Fibroblast of lung (primary cell): ENCODE results near the gene LMF1. TPM values are rescaled to one million over a fixed set of nuclear protein-coding genes. Genes with fewer than 3 reads are reported as not detected.

Experiments
- DNase-seq, 2 donors: peaks; one replicate each; pipeline versions ENCODE4 v3.0.0 to v3.0.0-alpha.2; 2010; ENCODE audit warnings: low read depth in 2 of 2
- H2AFZ ChIP-seq: 2 replicates; pipeline ENCODE4 v1.5.1; 2012; ENCODE audit warnings: low read length, control low read depth, inconsistent platforms
- H3K27ac ChIP-seq: 2 replicates; pipeline ENCODE4 v1.5.1; 2011; ENCODE audit warnings: low read length, control low read depth; ENCODE audit not compliant: insufficient read depth
- H3K27me3 ChIP-seq: 2 replicates; pipeline ENCODE4 v1.5.1; 2011; ENCODE audit warnings: mild to moderate bottlenecking, low read length; ENCODE audit not compliant: control insufficient read depth, insufficient read depth
- H3K36me3 ChIP-seq: 2 replicates; pipeline ENCODE4 v1.5.1; 2011; ENCODE audit warnings: low read length; ENCODE audit not compliant: control insufficient read depth, insufficient read depth
- H3K4me1 ChIP-seq: 2 replicates; pipeline ENCODE4 v1.5.1; 2011; ENCODE audit warnings: low read length; ENCODE audit not compliant: control insufficient read depth, insufficient read depth; ENCODE audit errors: extremely low read depth
- H3K4me2 ChIP-seq: 2 replicates; pipeline ENCODE4 v1.5.1; 2011; ENCODE audit warnings: low read length, control low read depth; ENCODE audit not compliant: insufficient read depth; ENCODE audit errors: extremely low read depth
- H3K4me3 ChIP-seq, 4 experiments: fragments of 200-600 bp in 1 of 4; sonication (generic) in 1 of 4; replicated peaks in 1 of 4; 2 replicates each; pipeline ENCODE4 v1.5.1; 2011 to 2016; ENCODE audit warnings: low read length in 4 of 4, low read depth in 3 of 4, mild to moderate bottlenecking in 3 of 4, control low read depth in 2 of 4, inconsistent platforms in 1 of 4, mixed read lengths in 1 of 4; ENCODE audit not compliant: insufficient read depth in 1 of 4; ENCODE audit errors: control extremely low read depth in 1 of 4
- H3K79me2 ChIP-seq: 2 replicates; pipeline ENCODE4 v1.5.1; 2012; ENCODE audit warnings: mild to moderate bottlenecking, low read length, inconsistent platforms; ENCODE audit not compliant: control insufficient read depth, insufficient read depth
- H3K9ac ChIP-seq: 2 replicates; pipeline ENCODE4 v1.5.1; 2011; ENCODE audit warnings: mild to moderate bottlenecking, low read length, control low read depth; ENCODE audit not compliant: insufficient read depth
- H3K9me3 ChIP-seq: 2 replicates; pipeline ENCODE4 v1.5.1; 2012; ENCODE audit warnings: low read depth, low read length; ENCODE audit not compliant: control insufficient read depth, insufficient read depth
- H4K20me1 ChIP-seq: 2 replicates; pipeline ENCODE4 v1.5.1; 2011; ENCODE audit warnings: low read length; ENCODE audit not compliant: control insufficient read depth, insufficient read depth; ENCODE audit errors: extremely low read depth
- CTCF ChIP-seq, 2 donors: IDR thresholded peaks in 1 of 2; conservative IDR thresholded peaks in 1 of 2; 1 replicate in 1 of 2; 2 replicates in 1 of 2; pipeline ENCODE4 v1.5.1; 2011 to 2012; ENCODE audit warnings: low read length in 2 of 2, control low read depth in 1 of 2, inconsistent platforms in 1 of 2, low read depth in 1 of 2, mild to moderate bottlenecking in 1 of 2
- EZH2 ChIP-seq: IDR thresholded peaks from 2 replicates; pipeline ENCODE4 v1.5.1; 2012; ENCODE audit warnings: low read length, control low read depth, mild to moderate bottlenecking; ENCODE audit errors: missing control alignments
- polyA plus RNA-seq, 2 donors: library from polyadenylated mRNA; depleted of rRNA in 1 of 2; stranded (reverse) in 1 of 2; unstranded in 1 of 2; fragments of >200 nt; gene quantifications; 2 replicates each; pipeline ENCODE4 v1.2.1, GENCODE V29; 2011 to 2012; ENCODE audit warnings: missing spikeins in 1 of 2
- total RNA-seq: library from RNA; depleted of rRNA; stranded (reverse); fragments of >200 nt; gene quantifications from 2 replicates; pipeline ENCODE4 v1.2.1, GENCODE V29; 2014

Gene LMF1
- total and polyA plus RNA-seq, 2 donors (not counting 1 experiment from before 2014, with no cell fraction given) = 12.3 to 12.6 TPM

- no peak overlapping the region for H3K27ac ChIP-seq
- H3K36me3 ChIP-seq = no peaks in the 10 kb centered on the region
- no peak overlapping the region for H3K4me3 ChIP-seq
- H3K79me2 ChIP-seq = no peaks in the 10 kb centered on the region
- no peaks in the 10 kb centered on the region for H4K20me1 ChIP-seq
- no peak for DNase-seq
- no peaks in the 10 kb centered on the region for H3K9me3 ChIP-seq
- H3K9ac ChIP-seq = no peak overlapping the region
- no peak overlapping the region for H3K4me2 ChIP-seq
- no peak for TF ChIP-seq CTCF (conservative IDR thresholded peaks at IDR 0.05 in 1 of 2, IDR thresholded peaks at IDR 0.05 in 1 of 2; ENCODE audit: low read depth in 1 of 2, low read length in 2 of 2)
- H3K27me3 ChIP-seq = no peaks in the 10 kb centered on the region
- H2AFZ ChIP-seq = no peak overlapping the region
- H3K4me1 ChIP-seq = no peaks in the 10 kb centered on the region
Measured at GRCh38 chr16:908526-909155, 62.1 kb downstream of the LMF1 start.

GRCh38 chr16:907842-908241, 62.9 kb downstream of the LMF1 start:
- H3K9ac ChIP-seq = no peak overlapping the region
- H4K20me1 ChIP-seq = no peaks in the 10 kb centered on the region
- H3K4me1 ChIP-seq = no peaks in the 10 kb centered on the region
- H3K36me3 ChIP-seq = no peaks in the 10 kb centered on the region
- H3K79me2 ChIP-seq = no peaks in the 10 kb centered on the region
- TF ChIP-seq EZH2 (no peak), CTCF (conservative IDR thresholded peaks at IDR 0.05 in 1 of 2, IDR thresholded peaks at IDR 0.05 in 1 of 2; ENCODE audit: low read depth in 1 of 2, low read length in 2 of 2) (no peak)
- H2AFZ ChIP-seq = no peak overlapping the region
- no peak overlapping the region for H3K4me2 ChIP-seq
- H3K27me3 ChIP-seq = no peaks in the 10 kb centered on the region
- DNase-seq = no peak
- no peak overlapping the region for H3K4me3 ChIP-seq
- no peak overlapping the region for H3K27ac ChIP-seq
- H3K9me3 ChIP-seq = no peaks in the 10 kb centered on the region

GRCh38 chr16:907361-907760, 63.4 kb downstream of the LMF1 start:
- H3K4me2 ChIP-seq = no peak overlapping the region
- H2AFZ ChIP-seq = no peak overlapping the region
- H3K79me2 ChIP-seq = no peaks in the 10 kb centered on the region
- no peaks in the 10 kb centered on the region for H4K20me1 ChIP-seq
- no peaks in the 10 kb centered on the region for H3K9me3 ChIP-seq
- H3K27ac ChIP-seq = no peak overlapping the region
- H3K4me3 ChIP-seq = no peak overlapping the region
- no peak for DNase-seq
- no peaks in the 10 kb centered on the region for H3K4me1 ChIP-seq
- no peaks in the 10 kb centered on the region for H3K36me3 ChIP-seq
- H3K27me3 ChIP-seq = no peaks in the 10 kb centered on the region
- H3K9ac ChIP-seq = no peak overlapping the region
- TF ChIP-seq EZH2 = no peak
- no peak for TF ChIP-seq CTCF (conservative IDR thresholded peaks at IDR 0.05 in 1 of 2, IDR thresholded peaks at IDR 0.05 in 1 of 2; ENCODE audit: low read depth in 1 of 2, low read length in 2 of 2)
